GM18861 (cell line): Measurements from ENCODE around the gene CPNE6.
"Not testable (repeated sequence)": the region's sequence is repeated elsewhere in the genome, so short reads cannot be mapped to it uniquely, and the experiment has no call there.

Experiments
- ATAC-seq: cut with Tn5 transposase; IDR thresholded peaks from one replicate; pipeline ENCODE4 v1.9.1; 2021; ENCODE audit not compliant: unreplicated experiment

CPNE6 gene

GRCh38 chr14:24071144-24071697 lies at the start of gene CPNE6:
Gene CPNE6, plus strand, starts transcription at chr14:24071562. Its CDS starts 1,375 bp downstream, at chr14:24072937.
- no peak for ATAC-seq

GRCh38 chr14:24024939-24025418 lies 46.4 kb upstream of the CPNE6 start:
- ATAC-seq = not testable (repeated sequence)

- not testable (repeated sequence) for ATAC-seq
Observed at GRCh38 chr14:24029687-24030086, 41.7 kb upstream of the CPNE6 start.

GRCh38 chr14:24031331-24031730 lies 40.0 kb upstream of the CPNE6 start:
- ATAC-seq = not testable (repeated sequence)

- no peak for ATAC-seq
Observed at GRCh38 chr14:24032727-24033418, 38.5 kb upstream of the CPNE6 start.

GRCh38 chr14:24035769-24036168 lies 35.6 kb upstream of the CPNE6 start:
- ATAC-seq = not testable (repeated sequence)

- ATAC-seq = peak; percentile 57
Observed at GRCh38 chr14:24036169-24036962, 35.0 kb upstream of the CPNE6 start.

GRCh38 chr14:24036963-24037657 lies 34.3 kb upstream of the CPNE6 start:
- not testable (repeated sequence) for ATAC-seq

GRCh38 chr14:24037658-24038037 lies 33.7 kb upstream of the CPNE6 start:
- ATAC-seq = no peak

GRCh38 chr14:24038686-24039085 lies 32.7 kb upstream of the CPNE6 start:
- ATAC-seq = no peak

GRCh38 chr14:24040692-24041091 lies 30.7 kb upstream of the CPNE6 start:
- no peak for ATAC-seq

- no peak for ATAC-seq
Observed at GRCh38 chr14:24042746-24043145, 28.6 kb upstream of the CPNE6 start.

- not testable (repeated sequence) for ATAC-seq
Observed at GRCh38 chr14:24049002-24049401, 22.4 kb upstream of the CPNE6 start.

GRCh38 chr14:24050753-24051152 lies 20.6 kb upstream of the CPNE6 start:
- not testable (repeated sequence) for ATAC-seq

- ATAC-seq = no peak
Observed at GRCh38 chr14:24051176-24051788, 20.1 kb upstream of the CPNE6 start.

GRCh38 chr14:24051789-24052655 lies 19.3 kb upstream of the CPNE6 start, which contains the start of gene CARMIL3:
Gene CARMIL3, plus strand, starts transcription at chr14:24052009. Its CDS starts 145 bp downstream, at chr14:24052154.
- peak; percentile 47 for ATAC-seq

- no peak for ATAC-seq
Observed at GRCh38 chr14:24052656-24053547, 18.5 kb upstream of the CPNE6 start.

GRCh38 chr14:24053548-24054323 lies 17.6 kb upstream of the CPNE6 start:
- no peak for ATAC-seq
